ENCODE data around the gene UPB1.

Gene UPB1

DNA sequence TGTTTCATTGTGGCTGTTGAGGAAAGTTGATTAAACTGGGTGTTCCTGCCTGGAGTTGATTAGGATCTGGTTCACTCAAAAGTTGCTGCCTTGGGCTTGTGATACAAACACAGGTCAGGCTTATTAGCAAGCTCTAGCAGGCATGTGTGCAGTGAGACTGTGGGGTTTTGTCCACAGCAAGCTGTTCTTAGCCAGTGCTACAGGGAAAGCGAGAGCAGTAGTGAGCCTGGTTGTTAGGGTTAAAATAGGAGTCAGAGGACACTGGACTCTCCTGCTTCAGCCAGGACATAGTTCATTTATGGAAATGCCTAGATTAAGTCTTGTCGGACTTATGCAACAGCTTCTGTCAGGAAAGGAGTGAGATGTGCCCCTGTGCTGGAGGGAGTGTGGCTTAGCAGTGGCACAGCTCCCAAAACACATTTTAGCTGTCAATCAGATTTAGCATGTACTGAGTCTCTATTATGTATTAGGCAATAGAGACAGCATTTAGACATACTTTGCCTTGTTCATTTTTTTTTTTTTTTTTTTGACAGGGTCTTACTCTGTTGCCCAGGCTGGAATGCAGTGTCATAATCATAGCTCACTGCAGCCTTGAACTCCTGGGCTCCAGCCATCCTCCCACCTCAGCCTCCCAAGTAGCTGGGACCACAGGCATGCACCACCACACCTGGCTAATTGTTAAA, 69.4 kb downstream of the UPB1 start:
- Histone ChIP-seq H3K4me3 (ENCODE audit: extremely low read depth, insufficient read depth, low read length, poor library complexity, severe bottlenecking) (no peak overlapping the region), H3K9me3 (ENCODE audit: control insufficient read depth, low read length) (no peaks in the 10 kb centered on the region), H3K4me1 (ENCODE audit: control insufficient read depth, insufficient read depth, low read length, poor library complexity, severe bottlenecking) (no peaks in the 10 kb centered on the region), H3K36me3 (ENCODE audit: control insufficient read depth, insufficient read depth, low read length) (peaks cover 88% of the 10 kb centered on the region), H3K27ac (ENCODE audit: low read depth, low read length, severe bottlenecking) (no peak overlapping the region)
- 89 to 94% methylated on average over 2 of the region's 2 CpGs for WGBS, 2 experiments (ENCODE audit: insufficient coverage in 2 of 2)

DNA sequence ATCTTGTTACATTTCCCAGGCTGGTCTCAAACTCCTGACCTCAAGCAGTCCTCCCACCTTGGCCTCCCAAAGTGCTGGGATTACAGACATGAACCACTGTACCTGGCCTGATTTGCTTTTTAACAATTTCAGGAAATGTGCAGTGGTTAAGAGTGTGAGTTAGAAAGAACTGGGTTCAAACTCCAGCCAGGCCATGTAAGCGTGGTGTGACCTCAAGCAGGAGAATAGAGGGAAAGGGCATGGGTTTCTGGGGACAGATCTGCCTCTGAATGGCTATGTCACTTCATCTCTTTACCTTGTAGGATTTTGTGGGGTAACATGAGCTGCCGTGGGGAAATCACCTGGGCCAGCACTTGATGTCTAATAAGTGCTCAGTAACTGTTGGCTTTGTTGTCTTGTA, 69.9 kb downstream of the UPB1 start:
- H3K4me1 ChIP-seq (ENCODE audit: control insufficient read depth, insufficient read depth, low read length, poor library complexity, severe bottlenecking) = no peaks in the 10 kb centered on the region
- peaks cover 88% of the 10 kb centered on the region for H3K36me3 ChIP-seq (ENCODE audit: control insufficient read depth, insufficient read depth, low read length)
- no peak overlapping the region for H3K27ac ChIP-seq (ENCODE audit: low read depth, low read length, severe bottlenecking)
- H3K4me3 ChIP-seq (ENCODE audit: extremely low read depth, insufficient read depth, low read length, poor library complexity, severe bottlenecking) = no peak overlapping the region
- WGBS, 2 experiments (ENCODE audit: insufficient coverage in 2 of 2) = 100% methylated on average over 2 of the region's 2 CpGs
- no peaks in the 10 kb centered on the region for H3K9me3 ChIP-seq (ENCODE audit: control insufficient read depth, low read length)

DNA sequence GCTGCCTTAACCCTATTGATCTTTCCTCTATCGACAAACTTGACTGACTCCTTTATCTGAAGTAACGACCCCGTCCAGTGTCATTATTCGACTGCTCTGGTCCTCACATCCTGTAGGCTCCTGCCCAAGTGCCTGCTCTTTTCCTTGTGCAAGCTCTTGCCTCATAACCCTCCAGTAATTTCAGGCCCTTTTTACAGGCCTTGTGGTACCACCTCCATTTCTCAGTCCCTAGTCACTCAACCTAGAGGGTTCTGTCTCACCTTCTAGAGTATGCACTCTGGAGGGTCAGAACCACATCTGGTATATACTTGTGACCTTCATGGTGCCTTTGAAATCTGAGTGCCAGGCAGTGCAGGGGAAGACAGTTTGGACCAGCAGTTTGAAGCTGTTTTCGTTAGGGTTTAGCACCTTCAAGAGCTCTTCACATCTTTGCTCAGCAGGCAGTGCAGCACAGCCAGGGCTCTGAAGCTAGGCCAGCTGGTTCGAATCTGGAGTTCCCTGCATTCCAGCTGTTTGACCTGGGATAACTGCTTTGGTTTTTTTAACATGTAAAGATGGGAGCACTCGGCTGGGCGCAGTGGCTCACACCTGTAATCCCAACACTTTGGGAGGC, 71.9 kb downstream of the UPB1 start:
- Histone ChIP-seq H3K9me3 (ENCODE audit: control insufficient read depth, low read length) (no peaks in the 10 kb centered on the region), H3K4me1 (ENCODE audit: control insufficient read depth, insufficient read depth, low read length, poor library complexity, severe bottlenecking) (no peaks in the 10 kb centered on the region), H3K4me3 (ENCODE audit: extremely low read depth, insufficient read depth, low read length, poor library complexity, severe bottlenecking) (no peak overlapping the region), H3K36me3 (ENCODE audit: control insufficient read depth, insufficient read depth, low read length) (peaks cover 93% of the 10 kb centered on the region), H3K27ac (ENCODE audit: low read depth, low read length, severe bottlenecking) (no peak overlapping the region)
- 90 to 93% methylated on average over 7 of the region's 8 CpGs for WGBS, 2 experiments (ENCODE audit: insufficient coverage in 2 of 2)

GRCh38 chr22:24567668-24568067, 72.5 kb downstream of the UPB1 start:
- peaks cover 94% of the 10 kb centered on the region for H3K36me3 ChIP-seq (ENCODE audit: control insufficient read depth, insufficient read depth, low read length)
- WGBS, 2 experiments (ENCODE audit: insufficient coverage in 2 of 2) = 97% methylated on average over 9 to 10 of the region's 10 CpGs
- H3K27ac ChIP-seq (ENCODE audit: low read depth, low read length, severe bottlenecking) = no peak overlapping the region
- H3K4me3 ChIP-seq (ENCODE audit: extremely low read depth, insufficient read depth, low read length, poor library complexity, severe bottlenecking) = no peak overlapping the region
- H3K9me3 ChIP-seq (ENCODE audit: control insufficient read depth, low read length) = no peaks in the 10 kb centered on the region
- no peaks in the 10 kb centered on the region for H3K4me1 ChIP-seq (ENCODE audit: control insufficient read depth, insufficient read depth, low read length, poor library complexity, severe bottlenecking)

GRCh38 chr22:24571266-24571665, 76.1 kb downstream of the UPB1 start:
- Histone ChIP-seq H3K27ac (ENCODE audit: low read depth, low read length, severe bottlenecking) (no peak overlapping the region), H3K4me1 (ENCODE audit: control insufficient read depth, insufficient read depth, low read length, poor library complexity, severe bottlenecking) (no peaks in the 10 kb centered on the region), H3K9me3 (ENCODE audit: control insufficient read depth, low read length) (no peaks in the 10 kb centered on the region), H3K4me3 (ENCODE audit: extremely low read depth, insufficient read depth, low read length, poor library complexity, severe bottlenecking) (no peak overlapping the region), H3K36me3 (ENCODE audit: control insufficient read depth, insufficient read depth, low read length) (peaks cover 88% of the 10 kb centered on the region)
- WGBS, 2 experiments (ENCODE audit: insufficient coverage in 2 of 2) = 96 to 97% methylated on average over 6 to 7 of the region's 7 CpGs

- WGBS, 2 experiments (ENCODE audit: insufficient coverage in 2 of 2) = no CpG with 5 or more reads among the region's 1 CpG
- Histone ChIP-seq H3K36me3 (ENCODE audit: control insufficient read depth, insufficient read depth, low read length) (peaks cover 54% of the 10 kb centered on the region), H3K27ac (ENCODE audit: low read depth, low read length, severe bottlenecking) (no peak overlapping the region), H3K9me3 (ENCODE audit: control insufficient read depth, low read length) (no peaks in the 10 kb centered on the region), H3K4me1 (ENCODE audit: control insufficient read depth, insufficient read depth, low read length, poor library complexity, severe bottlenecking) (peaks cover 7% of the 10 kb centered on the region), H3K4me3 (ENCODE audit: extremely low read depth, insufficient read depth, low read length, poor library complexity, severe bottlenecking) (no peak overlapping the region)
Measured at GRCh38 chr22:24576778-24577177, 81.6 kb downstream of the UPB1 start.
